H9 (cell line): Measurements from ENCODE around the gene GAL3ST1. TPM values are rescaled to one million over a fixed set of nuclear protein-coding genes. Genes with fewer than 3 reads are reported as not detected.

ENCODE experiments used
- DNase-seq: peaks from one replicate; pipeline ENCODE4 v3.0.0-alpha.2; 2017
- H2AFZ ChIP-seq: one replicate; pipeline ENCODE4 v1.6.1; 2013; ENCODE audit warnings: mild to moderate bottlenecking, low read length, control low read depth, moderate library complexity
- H2AK5ac ChIP-seq: 2 replicates; pipeline ENCODE4 v1.6.1; 2013; ENCODE audit warnings: low read length, control low read depth, mixed read lengths; ENCODE audit not compliant: insufficient read length
- H2BK120ac ChIP-seq: one replicate; pipeline ENCODE4 v1.6.1; 2013; ENCODE audit warnings: low read depth, mild to moderate bottlenecking, low read length, control low read depth, inconsistent platforms; ENCODE audit not compliant: poor library complexity, severe bottlenecking
- H2BK12ac ChIP-seq: 2 replicates; pipeline ENCODE4 v1.6.1; 2013; ENCODE audit warnings: low read length, control low read depth, mixed read lengths, low read depth; ENCODE audit not compliant: insufficient read length
- H2BK15ac ChIP-seq: 2 replicates; pipeline ENCODE4 v1.6.1; 2013; ENCODE audit warnings: low read depth, low read length, control low read depth
- H2BK20ac ChIP-seq: one replicate; pipeline ENCODE4 v1.6.1; 2013; ENCODE audit warnings: low read depth, mild to moderate bottlenecking, low read length, control low read depth, inconsistent platforms; ENCODE audit not compliant: poor library complexity, severe bottlenecking
- H2BK5ac ChIP-seq: 2 replicates; pipeline ENCODE4 v1.6.1; 2013; ENCODE audit warnings: low read length, control low read depth, mixed read lengths; ENCODE audit not compliant: insufficient read length
- H3K14ac ChIP-seq: 2 replicates; pipeline ENCODE4 v1.6.1; 2013; ENCODE audit warnings: low read length, control low read depth; ENCODE audit not compliant: insufficient read depth
- H3K18ac ChIP-seq: 2 replicates; pipeline ENCODE4 v1.6.1; 2013; ENCODE audit warnings: low read depth, mild to moderate bottlenecking, mixed read lengths, low read length, control low read depth; ENCODE audit not compliant: insufficient read length
- H3K23ac ChIP-seq: 2 replicates; pipeline ENCODE4 v1.6.1; 2013; ENCODE audit warnings: low read length, control low read depth, mixed read lengths, low read depth; ENCODE audit not compliant: insufficient read length
- H3K23me2 ChIP-seq: 2 replicates; pipeline ENCODE4 v1.6.1; 2013; ENCODE audit warnings: low read depth, mild to moderate bottlenecking, mixed read lengths, low read length, control low read depth; ENCODE audit not compliant: insufficient read length, poor library complexity, severe bottlenecking
- H3K27ac ChIP-seq: 2 replicates; pipeline ENCODE4 v1.5.1; 2013; ENCODE audit warnings: low read length, control low read depth, mixed read lengths, low read depth; ENCODE audit not compliant: insufficient read length
- H3K27me3 ChIP-seq: 2 replicates; pipeline ENCODE4 v1.6.1; 2013; ENCODE audit warnings: low read length, control low read depth, inconsistent platforms; ENCODE audit not compliant: insufficient read depth
- H3K4ac ChIP-seq: 2 replicates; pipeline ENCODE4 v1.6.1; 2013; ENCODE audit warnings: low read depth, mild to moderate bottlenecking, control low read depth, inconsistent platforms, low read length, moderate library complexity
- H3K4me1 ChIP-seq: 2 replicates; pipeline ENCODE4 v1.6.1; 2013; ENCODE audit warnings: low read length, control low read depth, inconsistent platforms; ENCODE audit not compliant: insufficient read depth
- H3K4me2 ChIP-seq: 2 replicates; pipeline ENCODE4 v1.6.1; 2013; ENCODE audit warnings: low read length, control low read depth, mixed read lengths; ENCODE audit not compliant: insufficient read length, insufficient read depth
- H3K56ac ChIP-seq: 2 replicates; pipeline ENCODE4 v1.6.1; 2013; ENCODE audit warnings: low read depth, mild to moderate bottlenecking, mixed read lengths, low read length, control low read depth; ENCODE audit not compliant: insufficient read length
- H3K79me1 ChIP-seq: 2 replicates; pipeline ENCODE4 v1.6.1; 2013; ENCODE audit warnings: low read depth, mild to moderate bottlenecking, moderate library complexity, low read length, control low read depth, inconsistent platforms; ENCODE audit not compliant: insufficient read depth, poor library complexity, severe bottlenecking
- H3K79me2 ChIP-seq: 2 replicates; pipeline ENCODE4 v1.6.1; 2013; ENCODE audit warnings: low read length, control low read depth, inconsistent platforms; ENCODE audit not compliant: insufficient read depth
- H3K9ac ChIP-seq: 2 replicates; pipeline ENCODE4 v1.6.1; 2013; ENCODE audit warnings: low read length, control low read depth, mixed read lengths; ENCODE audit not compliant: insufficient read length; ENCODE audit errors: extremely low read depth
- H3K9me3 ChIP-seq: one replicate; pipeline ENCODE4 v1.6.1; 2013; ENCODE audit warnings: low read depth, low read length, inconsistent platforms; ENCODE audit not compliant: control insufficient read depth
- H3T11ph ChIP-seq: one replicate; pipeline ENCODE4 v1.6.1; 2013; ENCODE audit warnings: mild to moderate bottlenecking, low read length, control low read depth, inconsistent platforms
- H4K20me1 ChIP-seq: one replicate; pipeline ENCODE4 v1.6.1; 2013; ENCODE audit not compliant: control insufficient read depth, insufficient read length, insufficient read depth
- H4K5ac ChIP-seq: 2 replicates; pipeline ENCODE4 v1.6.1; 2013; ENCODE audit warnings: low read depth, mild to moderate bottlenecking, mixed read lengths, low read length, control low read depth; ENCODE audit not compliant: insufficient read length
- H4K8ac ChIP-seq: replicated peaks from 2 replicates; pipeline ENCODE4 v1.6.1; 2013; ENCODE audit warnings: low read length, control low read depth, mixed read lengths, low read depth; ENCODE audit not compliant: insufficient read length
- H4K91ac ChIP-seq: 2 replicates; pipeline ENCODE4 v1.6.1; 2013; ENCODE audit warnings: low read depth, mild to moderate bottlenecking, moderate library complexity, mixed read lengths, low read length, control low read depth; ENCODE audit not compliant: insufficient read length
- H3K27ac Mint-ChIP-seq, 3 experiments: 2 replicates in 2 of 3; 3 replicates in 1 of 3; pipeline ENCODE4 v1.8.0; 2020 to 2021; ENCODE audit warnings: mixed read lengths in 3 of 3, mild to moderate bottlenecking in 1 of 3, moderate library complexity in 1 of 3
- H3K27me3 Mint-ChIP-seq: 2 replicates; pipeline ENCODE4 v1.8.0; 2021; ENCODE audit warnings: low read depth, mild to moderate bottlenecking, moderate library complexity, mixed read lengths
- H3K36me3 Mint-ChIP-seq, 3 experiments: 2 replicates in 2 of 3; 3 replicates in 1 of 3; pipeline ENCODE4 v1.8.0; 2020 to 2021; ENCODE audit warnings: low read depth in 3 of 3, mixed read lengths in 3 of 3; ENCODE audit not compliant: insufficient read depth in 1 of 3
- H3K4me1 Mint-ChIP-seq, 2 experiments: 2 replicates each; pipeline ENCODE4 v1.8.0; 2020; ENCODE audit warnings: mixed read lengths in 2 of 2
- H3K4me3 Mint-ChIP-seq, 2 experiments: 2 replicates in 1 of 2; 3 replicates in 1 of 2; pipeline ENCODE4 v1.8.0; 2020 to 2021; ENCODE audit warnings: mild to moderate bottlenecking in 2 of 2, mixed read lengths in 2 of 2, moderate library complexity in 1 of 2
- H3K9me3 Mint-ChIP-seq, 2 experiments: 2 replicates in 1 of 2; 3 replicates in 1 of 2; pipeline ENCODE4 v1.8.0; 2020; ENCODE audit warnings: mild to moderate bottlenecking in 2 of 2, mixed read lengths in 2 of 2, moderate library complexity in 1 of 2
- WGBS: extraction: QIAGEN DNeasy Blood & Tissue Kit; methylation state at CpG from one replicate; pipeline ENCODE4 v1.1.7; 2013; ENCODE audit warnings: missing lambda C conversion rate, low lambda C conversion rate, mixed read lengths; ENCODE audit not compliant: insufficient read length; ENCODE audit errors: extremely low coverage; 5-methylcytosine and 5-hydroxymethylcytosine counted together
- total RNA-seq: library from RNA; stranded (reverse); gene quantifications from 2 replicates; pipeline ENCODE4 v1.2.1, GENCODE V29; 2021
- TF ChIP-seq, protein P1 (sequence below): fragments of 200-600 bp; sonication (generic); conservative IDR thresholded peaks from 3 replicates; pipeline ENCODE4 v1.8.0; 2021; ENCODE audit warnings: antibody characterized with exemption, mild to moderate bottlenecking

Gene GAL3ST1
- total RNA-seq, 1 experiment from 2014 or later: 5.1 TPM

DNA sequence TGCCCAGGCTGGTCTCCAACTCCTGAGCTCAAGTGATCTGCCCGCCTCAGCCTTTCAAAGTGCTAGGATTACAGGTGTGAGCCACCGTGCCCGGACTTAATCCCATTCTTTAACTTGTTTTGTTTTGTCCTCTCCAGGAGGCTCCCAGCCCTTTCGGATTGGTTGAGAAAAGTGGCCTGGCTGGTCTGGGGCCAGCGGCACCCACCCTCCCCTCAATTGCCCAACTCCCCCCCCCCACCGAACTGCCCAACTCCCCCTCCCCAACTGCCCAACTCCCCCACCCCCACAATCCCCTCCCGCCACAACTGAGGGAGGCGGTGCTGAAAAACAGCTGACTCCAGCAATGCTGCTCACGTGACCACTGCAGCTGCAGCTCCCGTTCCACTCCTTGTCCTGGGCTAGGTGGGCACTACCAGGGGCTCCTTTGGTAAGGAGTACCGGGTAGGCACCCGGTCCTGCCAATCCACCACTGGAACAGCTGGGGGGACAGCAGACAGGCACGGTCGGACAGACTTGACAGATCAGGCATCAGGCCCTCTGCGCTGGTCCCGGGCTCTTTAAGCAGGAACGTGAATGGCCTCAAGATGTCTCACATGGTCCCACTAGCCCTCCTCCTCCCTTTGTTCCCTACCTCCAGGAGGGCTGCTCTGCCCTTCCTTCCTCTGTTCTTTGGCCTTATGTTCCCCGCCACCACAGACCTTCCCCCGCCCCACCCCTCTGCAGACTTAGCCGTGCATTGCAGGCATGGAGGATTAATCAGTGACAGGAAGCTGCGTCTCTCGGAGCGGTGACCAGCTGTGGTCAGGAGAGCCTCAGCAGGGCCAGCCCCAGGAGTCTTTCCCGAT, 32.2 kb upstream of the GAL3ST1 start, which contains the start of gene TCN2:
Gene TCN2, plus strand, starts transcription at position 720 of the 845 bp plus-strand sequence. CDS start 158 bp downstream, outside the sequence.
- H3K4me3 Mint-ChIP-seq: peak within 1 kb of the TSS; percentile 77 to 85
- H3K79me1 ChIP-seq: peaks cover 4% of the 10 kb centered on the region
- no peak within 1 kb of the TSS for H2AFZ ChIP-seq
- H3K4me1 ChIP-seq: 0 out of 2 replicates have a peak, but pooled peaks cover 6% of the 10 kb centered on the region
- peak within 1 kb of the TSS; percentile 82 for H3K4me2 ChIP-seq
- peak; percentile 97 for DNase-seq
- H2BK120ac ChIP-seq: no peak within 1 kb of the TSS
- no peak within 1 kb of the TSS for H3T11ph ChIP-seq
- peak within 1 kb of the TSS; percentile 60 for H3K9ac ChIP-seq
- no peak within 1 kb of the TSS for H2AK5ac ChIP-seq
- H3K36me3 Mint-ChIP-seq: peaks cover 13 to 24% (median 22%) of the 10 kb centered on the region in 3 experiments; a peak in 6 of 7 replicates
- H4K8ac ChIP-seq: no peak within 1 kb of the TSS
- peaks cover 0 to 3% of the 10 kb centered on the region in 2 experiments; a peak in 2 of 5 replicates for H3K9me3 Mint-ChIP-seq
- H3K79me2 ChIP-seq: no peaks in the 10 kb centered on the region
- TF ChIP-seq, protein P1, sequence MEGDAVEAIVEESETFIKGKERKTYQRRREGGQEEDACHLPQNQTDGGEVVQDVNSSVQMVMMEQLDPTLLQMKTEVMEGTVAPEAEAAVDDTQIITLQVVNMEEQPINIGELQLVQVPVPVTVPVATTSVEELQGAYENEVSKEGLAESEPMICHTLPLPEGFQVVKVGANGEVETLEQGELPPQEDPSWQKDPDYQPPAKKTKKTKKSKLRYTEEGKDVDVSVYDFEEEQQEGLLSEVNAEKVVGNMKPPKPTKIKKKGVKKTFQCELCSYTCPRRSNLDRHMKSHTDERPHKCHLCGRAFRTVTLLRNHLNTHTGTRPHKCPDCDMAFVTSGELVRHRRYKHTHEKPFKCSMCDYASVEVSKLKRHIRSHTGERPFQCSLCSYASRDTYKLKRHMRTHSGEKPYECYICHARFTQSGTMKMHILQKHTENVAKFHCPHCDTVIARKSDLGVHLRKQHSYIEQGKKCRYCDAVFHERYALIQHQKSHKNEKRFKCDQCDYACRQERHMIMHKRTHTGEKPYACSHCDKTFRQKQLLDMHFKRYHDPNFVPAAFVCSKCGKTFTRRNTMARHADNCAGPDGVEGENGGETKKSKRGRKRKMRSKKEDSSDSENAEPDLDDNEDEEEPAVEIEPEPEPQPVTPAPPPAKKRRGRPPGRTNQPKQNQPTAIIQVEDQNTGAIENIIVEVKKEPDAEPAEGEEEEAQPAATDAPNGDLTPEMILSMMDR: no peak
- H3K27me3 Mint-ChIP-seq: no peaks in the 10 kb centered on the region
- peak within 1 kb of the TSS; percentile 49 for H3K27ac ChIP-seq
- WGBS: no CpG with 5 or more reads among the region's 24 CpGs
- H3K4ac ChIP-seq: no peak within 1 kb of the TSS
- H4K91ac ChIP-seq: no peak within 1 kb of the TSS
- H3K23me2 ChIP-seq: peaks cover 6% of the 10 kb centered on the region
- no peaks in the 10 kb centered on the region for H4K20me1 ChIP-seq
- no peaks in the 10 kb centered on the region for H3K9me3 ChIP-seq
- no peak within 1 kb of the TSS for H3K23ac ChIP-seq
- no peak within 1 kb of the TSS for H2BK12ac ChIP-seq
- H2BK20ac ChIP-seq: no peak within 1 kb of the TSS
- H3K18ac ChIP-seq: peak within 1 kb of the TSS; percentile 79
- peak within 1 kb of the TSS; percentile 98 to 100 (median 99) for H3K27ac Mint-ChIP-seq
- peaks cover 40 to 49% of the 10 kb centered on the region in 2 experiments for H3K4me1 Mint-ChIP-seq
- no peak within 1 kb of the TSS for H2BK5ac ChIP-seq
- no peak within 1 kb of the TSS for H3K56ac ChIP-seq
- H3K14ac ChIP-seq: peak within 1 kb of the TSS; percentile 30; the same call in 1 of the 2 replicates
- no peak within 1 kb of the TSS for H4K5ac ChIP-seq
- H3K27me3 ChIP-seq: no peaks in the 10 kb centered on the region
- no peak within 1 kb of the TSS for H2BK15ac ChIP-seq
